NCI-H2196 treated with DMSO at 0.1 percent for 48 hours (cell line): ENCODE results near the gene STAM.

Source experiments
- DNase-seq: peaks from one replicate; lab custom pipeline; 2025; ENCODE audit not compliant: unreplicated experiment; lab: John Stamatoyannopoulos, UW

Gene STAM

GRCh38 chr10:17758200-17758599 lies 114.2 kb downstream of the STAM start:
- DNase-seq = no peak

- DNase-seq = no peak
Observed at GRCh38 chr10:17758896-17759295, 114.9 kb downstream of the STAM start.

GRCh38 chr10:17764142-17764541 lies 120.2 kb downstream of the STAM start:
- no peak for DNase-seq

- no peak for DNase-seq
Observed at GRCh38 chr10:17765602-17766001, 121.7 kb downstream of the STAM start.
